Glutamatergic neuron (in vitro differentiated cells): ENCODE results near the gene SLC4A4. TPM values are rescaled to one million over a fixed set of nuclear protein-coding genes. Genes with fewer than 3 reads are reported as not detected.

Experiments
- DNase-seq: peaks from one replicate; pipeline ENCODE4 v3.0.0; 2022
- H3K27ac Mint-ChIP-seq: one replicate; pipeline ENCODE4 v1.8.0; 2020; ENCODE audit warnings: mild to moderate bottlenecking, mixed read lengths, inconsistent platforms; ENCODE audit not compliant: unreplicated experiment
- H3K27me3 Mint-ChIP-seq: one replicate; pipeline ENCODE4 v1.8.0; 2020; ENCODE audit warnings: mild to moderate bottlenecking, moderate library complexity, mixed read lengths, inconsistent platforms; ENCODE audit not compliant: unreplicated experiment
- H3K36me3 Mint-ChIP-seq: one replicate; pipeline ENCODE4 v1.8.0; 2020; ENCODE audit warnings: mild to moderate bottlenecking, mixed read lengths, inconsistent platforms; ENCODE audit not compliant: unreplicated experiment
- H3K4me1 Mint-ChIP-seq: one replicate; pipeline ENCODE4 v1.8.0; 2020; ENCODE audit warnings: mild to moderate bottlenecking, low read depth, mixed read lengths, inconsistent platforms; ENCODE audit not compliant: unreplicated experiment
- H3K4me3 Mint-ChIP-seq: one replicate; pipeline ENCODE4 v1.8.0; 2020; ENCODE audit warnings: mild to moderate bottlenecking, mixed read lengths, inconsistent platforms; ENCODE audit not compliant: unreplicated experiment
- H3K9me3 Mint-ChIP-seq: one replicate; pipeline ENCODE4 v1.8.0; 2020; ENCODE audit warnings: mild to moderate bottlenecking, moderate library complexity, mixed read lengths, inconsistent platforms; ENCODE audit not compliant: unreplicated experiment
- CTCF ChIP-seq: fragments of 200-600 bp; sonication (generic); IDR thresholded peaks from one replicate; pipeline ENCODE4 v1.5.0; 2021; ENCODE audit not compliant: partially characterized antibody, unreplicated experiment
- total RNA-seq: library from RNA; stranded (reverse); fragmentation: NEBNext Ultra II Directional; extraction: Animal tissue kit (Norgen Biotek cat#: 25700); gene quantifications from one replicate; pipeline ENCODE4 v1.2.1, GENCODE V29; 2021; ENCODE audit not compliant: unreplicated experiment

Gene SLC4A4
- total RNA-seq, 1 donor from 2014 or later, result 0.86 TPM

GRCh38 chr4:71550220-71551165 is 211.7 kb downstream of the SLC4A4 start:
- Mint-ChIP-seq H3K27me3 (no peaks in the 10 kb centered on the region), H3K27ac (no peak overlapping the region), H3K4me1 (no peaks in the 10 kb centered on the region), H3K9me3 (no peaks in the 10 kb centered on the region), H3K4me3 (no peak overlapping the region), H3K36me3 (no peaks in the 10 kb centered on the region)
- no peak for TF ChIP-seq CTCF
- no peak for DNase-seq

GRCh38 chr4:71553605-71554004 is 214.8 kb downstream of the SLC4A4 start:
- no peak for DNase-seq
- H3K4me1 Mint-ChIP-seq, result no peaks in the 10 kb centered on the region
- H3K9me3 Mint-ChIP-seq, result no peaks in the 10 kb centered on the region
- H3K27me3 Mint-ChIP-seq, result no peaks in the 10 kb centered on the region
- peak; percentile 69 for TF ChIP-seq CTCF
- no peaks in the 10 kb centered on the region for H3K36me3 Mint-ChIP-seq
- no peak overlapping the region for H3K27ac Mint-ChIP-seq
- no peak overlapping the region for H3K4me3 Mint-ChIP-seq

GRCh38 chr4:71554025-71554424 is 215.2 kb downstream of the SLC4A4 start:
- Mint-ChIP-seq H3K4me3 (no peak overlapping the region), H3K9me3 (no peaks in the 10 kb centered on the region), H3K4me1 (no peaks in the 10 kb centered on the region), H3K27me3 (no peaks in the 10 kb centered on the region), H3K36me3 (no peaks in the 10 kb centered on the region), H3K27ac (no peak overlapping the region)
- no peak for TF ChIP-seq CTCF
- no peak for DNase-seq

- Mint-ChIP-seq H3K27me3 (no peaks in the 10 kb centered on the region), H3K27ac (no peak overlapping the region), H3K4me3 (no peak overlapping the region), H3K36me3 (no peaks in the 10 kb centered on the region), H3K4me1 (no peaks in the 10 kb centered on the region), H3K9me3 (no peaks in the 10 kb centered on the region)
- no peak for TF ChIP-seq CTCF
- no peak for DNase-seq
Measured at GRCh38 chr4:71558248-71558647, 219.4 kb downstream of the SLC4A4 start.

GRCh38 chr4:71559957-71560571 is 221.2 kb downstream of the SLC4A4 start:
- no peak overlapping the region for H3K27ac Mint-ChIP-seq
- no peaks in the 10 kb centered on the region for H3K9me3 Mint-ChIP-seq
- H3K4me1 Mint-ChIP-seq, result no peaks in the 10 kb centered on the region
- H3K4me3 Mint-ChIP-seq, result no peak overlapping the region
- TF ChIP-seq CTCF, result no peak
- H3K36me3 Mint-ChIP-seq, result no peaks in the 10 kb centered on the region
- no peaks in the 10 kb centered on the region for H3K27me3 Mint-ChIP-seq
- no peak for DNase-seq
